Spleen (tissue), 11 donors: Measurements from ENCODE around the gene PKHD1. TPM values are rescaled to one million over a fixed set of nuclear protein-coding genes. Genes with fewer than 3 reads are reported as not detected.

Experiments used
- DNase-seq: peaks from one replicate; pipeline ENCODE4 v3.0.0-alpha.2; 2020
- H3K27ac ChIP-seq, 8 donors: fragments of 200-600 bp; sonication (generic) in 7 of 8; 1 replicate in 4 of 8; 2 replicates in 4 of 8; pipeline versions ENCODE4 v1.5.0 to v1.8.0; 2016 to 2021; ENCODE audit warnings: inconsistent platforms in 4 of 8, mild to moderate bottlenecking in 4 of 8, moderate library complexity in 1 of 8
- H3K27me3 ChIP-seq, 7 donors: fragments of 200-600 bp; sonication (generic) in 6 of 7; replicated peaks in 1 of 7; 1 replicate in 4 of 7; 2 replicates in 3 of 7; pipeline versions ENCODE4 v1.5.0 to v1.8.0; 2016 to 2021; ENCODE audit warnings: inconsistent platforms in 3 of 7, mild to moderate bottlenecking in 1 of 7
- H3K36me3 ChIP-seq, 6 donors: fragments of 200-600 bp; sonication (generic) in 5 of 6; 1 replicate in 4 of 6; 2 replicates in 2 of 6; pipeline versions ENCODE4 v1.5.0 to v1.8.0; 2016 to 2021; ENCODE audit warnings: inconsistent platforms in 2 of 6
- H3K4me1 ChIP-seq, 6 donors: fragments of 200-600 bp; sonication (generic) in 5 of 6; 1 replicate in 3 of 6; 2 replicates in 3 of 6; pipeline versions ENCODE4 v1.5.0 to v1.8.0; 2016 to 2021; ENCODE audit warnings: inconsistent platforms in 3 of 6
- H3K4me3 ChIP-seq, 8 donors: fragments of 200-600 bp; sonication (generic) in 7 of 8; 1 replicate in 4 of 8; 2 replicates in 4 of 8; pipeline versions ENCODE4 v1.5.0 to v1.8.0; 2016 to 2021; ENCODE audit warnings: inconsistent platforms in 4 of 8, mild to moderate bottlenecking in 4 of 8, moderate library complexity in 2 of 8
- H3K9me3 ChIP-seq, 8 donors: fragments of 200-600 bp; sonication (generic) in 7 of 8; 1 replicate in 4 of 8; 2 replicates in 4 of 8; pipeline versions ENCODE4 v1.5.0 to v1.8.0; 2016 to 2021; ENCODE audit warnings: inconsistent platforms in 4 of 8
- POLR2A ChIP-seq, 3 donors: fragments of 450-650 bp; IDR thresholded peaks; one replicate each; pipeline ENCODE4 v1.5.1; 2017; ENCODE audit warnings: antibody characterized with exemption in 3 of 3, mild to moderate bottlenecking in 1 of 3
- POLR2AphosphoS5 ChIP-seq, 3 donors: sonication (generic); formaldehyde crosslinking; IDR thresholded peaks; one replicate each; pipeline ENCODE4 v1.5.1; 2017; ENCODE audit warnings: antibody characterized with exemption in 3 of 3
- WGBS, 5 donors: extraction: QIAGEN DNeasy Blood & Tissue Kit in 3 of 5; methylation state at CpG; one replicate each; pipeline versions ENCODE4 v1.1.5 to v1.1.7; 2013 to 2018; 5-methylcytosine and 5-hydroxymethylcytosine counted together
- intact Hi-C: fragments of 100-400 bp; cut with DNase I; formaldehyde crosslinking; loops from one replicate; pipeline ENCODE4 v1.15.0; 2023; ENCODE audit warnings: low total_unique reads
- polyA plus RNA-seq, 3 donors: library from polyadenylated mRNA; stranded (reverse); fragments of 200-250 nt; gene quantifications; one replicate each; pipeline ENCODE4 v1.2.1, GENCODE V29; 2013
- total RNA-seq, 7 donors: library from RNA; depleted of rRNA in 3 of 7; stranded (reverse); fragments of >200 nt in 3 of 7; fragmentation: NEBNext Ultra II Directional in 4 of 7; extraction: Animal tissue kit (Norgen Biotek cat#: 25700) in 4 of 7; gene quantifications; one replicate each; pipeline versions ENCODE4 v1.1.0 to v1.2.1, GENCODE V29; 2016 to 2021
- TF ChIP-seq, protein P1 (sequence below), 11 experiments: fragments of 200-600 bp in 7 of 11; fragments of 450-650 bp in 4 of 11; sonication (generic) in 4 of 11; IDR thresholded peaks in 8 of 11; conservative IDR thresholded peaks in 3 of 11; 1 replicate in 7 of 11; 2 replicates in 4 of 11; pipeline versions ENCODE4 v1.4.0 to v1.8.0; 2016 to 2021; ENCODE audit warnings: antibody characterized with exemption in 11 of 11, inconsistent platforms in 4 of 11, mild to moderate bottlenecking in 1 of 11
- donor health status: healthy with polysubstance abuse.
- donor health status: DM: no; HTN: no; CAD: no; lungs with moderate emphysema.
- donor health status: DM: no; HTN: no; CAD: no.
- donor health status: Bipolar disorder and iron deficiency.
- donor health status: healthy.
- donor health status: DM: no; HTN: no; CAD: no.
- donor health status: DM: yes; HTN: yes; CAD: no.

The PKHD1 gene
- total and polyA plus RNA-seq, 10 donors, result not detected

DNA sequence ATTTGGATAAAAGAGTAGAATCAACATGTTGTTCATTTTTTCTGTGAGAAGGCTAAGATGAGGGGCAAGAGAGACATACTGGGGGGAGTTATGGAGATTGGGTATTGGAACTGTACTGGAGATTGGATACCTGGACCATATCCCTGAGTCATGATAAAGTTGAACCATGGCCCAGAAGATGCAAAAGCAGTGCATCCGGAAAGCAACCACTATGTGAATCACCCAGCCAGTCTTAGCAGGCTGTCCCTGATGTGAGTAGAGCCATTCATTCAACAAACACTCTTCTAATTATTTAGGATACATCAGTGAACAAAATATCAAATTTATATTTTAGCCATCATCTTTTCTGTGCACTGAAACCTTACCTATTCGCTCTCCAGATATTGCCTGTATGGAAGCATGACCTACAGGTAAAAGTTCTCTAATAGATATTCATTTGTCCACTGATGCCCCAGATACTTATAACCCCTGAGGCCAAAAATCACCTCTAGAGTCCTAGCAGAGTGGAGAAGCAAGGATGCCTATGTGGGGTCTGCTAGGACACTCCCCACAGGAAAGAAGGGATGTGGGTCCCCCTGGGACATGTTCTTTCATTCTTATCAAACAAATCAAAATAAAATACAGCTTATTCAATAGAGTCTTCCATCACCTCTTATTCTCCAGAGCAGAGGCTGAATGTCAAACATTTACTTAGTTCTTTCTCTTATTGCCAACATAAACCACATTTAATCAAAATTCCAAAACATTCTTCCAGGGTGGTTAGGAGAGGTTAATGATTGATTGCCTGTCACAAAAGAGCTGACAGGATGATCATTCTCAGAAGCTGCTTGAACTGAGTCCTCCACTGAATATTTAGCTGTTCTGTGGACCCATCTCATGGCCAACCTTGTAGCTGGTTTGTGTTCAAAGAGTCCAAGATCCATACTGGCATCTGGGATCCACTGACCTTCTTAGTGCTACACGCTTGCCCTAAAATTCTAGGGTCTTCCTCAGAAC is 37.0 kb upstream of the PKHD1 start:
- TF ChIP-seq, protein P1, sequence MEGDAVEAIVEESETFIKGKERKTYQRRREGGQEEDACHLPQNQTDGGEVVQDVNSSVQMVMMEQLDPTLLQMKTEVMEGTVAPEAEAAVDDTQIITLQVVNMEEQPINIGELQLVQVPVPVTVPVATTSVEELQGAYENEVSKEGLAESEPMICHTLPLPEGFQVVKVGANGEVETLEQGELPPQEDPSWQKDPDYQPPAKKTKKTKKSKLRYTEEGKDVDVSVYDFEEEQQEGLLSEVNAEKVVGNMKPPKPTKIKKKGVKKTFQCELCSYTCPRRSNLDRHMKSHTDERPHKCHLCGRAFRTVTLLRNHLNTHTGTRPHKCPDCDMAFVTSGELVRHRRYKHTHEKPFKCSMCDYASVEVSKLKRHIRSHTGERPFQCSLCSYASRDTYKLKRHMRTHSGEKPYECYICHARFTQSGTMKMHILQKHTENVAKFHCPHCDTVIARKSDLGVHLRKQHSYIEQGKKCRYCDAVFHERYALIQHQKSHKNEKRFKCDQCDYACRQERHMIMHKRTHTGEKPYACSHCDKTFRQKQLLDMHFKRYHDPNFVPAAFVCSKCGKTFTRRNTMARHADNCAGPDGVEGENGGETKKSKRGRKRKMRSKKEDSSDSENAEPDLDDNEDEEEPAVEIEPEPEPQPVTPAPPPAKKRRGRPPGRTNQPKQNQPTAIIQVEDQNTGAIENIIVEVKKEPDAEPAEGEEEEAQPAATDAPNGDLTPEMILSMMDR (IDR thresholded peaks at IDR 0.05 in 8 of 11, conservative IDR thresholded peaks at IDR 0.05 in 3 of 11), result no peak
- Histone ChIP-seq H3K9me3 (peaks cover 0 to 12% (median 8%) of the 10 kb centered on the region in 8 donors), H3K4me3 (no peak overlapping the region), H3K36me3 (no peaks in the 10 kb centered on the region), H3K4me1 (no peaks in the 10 kb centered on the region), H3K27ac (no peak overlapping the region), H3K27me3 (peaks cover 0 to 13% (median 0%) of the 10 kb centered on the region in 7 donors)
- no peak for DNase-seq
- intact Hi-C loops, result no loop called here
- 90 to 97% (median 94%) methylated on average over 3 of the region's 3 CpGs for WGBS, 5 donors

DNA sequence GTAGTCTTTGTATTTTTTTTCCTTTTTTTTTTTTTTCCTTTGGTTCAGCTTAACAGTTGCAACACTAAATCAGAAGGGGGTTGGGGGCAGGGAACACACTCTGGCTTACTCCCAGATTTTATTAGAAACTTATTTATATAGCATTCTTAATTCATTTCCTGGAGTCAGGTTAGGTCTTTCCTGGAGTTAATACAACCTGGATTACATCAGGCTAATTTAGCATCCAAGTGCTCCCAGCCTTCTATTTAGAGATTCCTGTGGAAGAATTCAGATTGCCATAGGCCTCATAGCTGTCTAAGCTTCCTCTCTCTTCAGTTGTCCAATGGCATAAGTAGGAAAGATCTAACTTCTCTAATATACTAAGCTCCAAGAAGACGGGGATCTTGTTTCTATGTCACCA is 35.8 kb upstream of the PKHD1 start:
- DNase-seq, result no peak
- 83 to 97% (median 89%) methylated on average over 1 of the region's 1 CpG for WGBS, 5 donors
- TF ChIP-seq, protein P1 (IDR thresholded peaks at IDR 0.05 in 8 of 11, conservative IDR thresholded peaks at IDR 0.05 in 3 of 11), result no peak
- TF ChIP-seq POLR2AphosphoS5 (IDR thresholded peaks at IDR 0.05) (no peak), POLR2A (IDR thresholded peaks at IDR 0.05) (no peak)
- Histone ChIP-seq H3K36me3 (no peaks in the 10 kb centered on the region), H3K27me3 (peaks cover 0 to 13% (median 0%) of the 10 kb centered on the region in 7 donors), H3K4me1 (no peaks in the 10 kb centered on the region), H3K27ac (no peak overlapping the region), H3K4me3 (no peak overlapping the region), H3K9me3 (peaks cover 0 to 23% (median 15%) of the 10 kb centered on the region in 8 donors)
- intact Hi-C loops, result no loop called here

DNA sequence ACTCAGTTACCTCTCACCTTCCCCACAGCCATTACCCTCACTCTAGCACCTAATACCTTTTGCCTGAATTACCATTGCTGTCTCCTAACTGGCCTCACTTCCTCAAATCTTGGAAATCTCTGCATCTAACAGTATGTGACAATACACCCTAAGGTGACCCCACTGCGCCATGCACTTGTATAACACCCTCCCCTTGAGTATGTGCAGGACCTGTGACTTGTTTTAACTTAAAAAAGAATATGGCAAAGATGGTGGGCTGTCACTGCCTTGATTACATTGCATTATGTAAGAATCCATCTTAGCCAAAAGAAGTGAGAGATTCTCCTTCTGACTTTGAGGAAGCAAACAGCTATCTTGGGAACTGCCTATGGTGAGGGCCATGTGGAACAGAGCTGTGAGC is 29.9 kb upstream of the PKHD1 start:
- Histone ChIP-seq H3K4me1 (no peaks in the 10 kb centered on the region), H3K36me3 (no peaks in the 10 kb centered on the region), H3K4me3 (no peak overlapping the region), H3K27me3 (peaks cover 0 to 8% (median 0%) of the 10 kb centered on the region in 7 donors), H3K9me3 (peaks cover 0 to 25% (median 15%) of the 10 kb centered on the region in 8 donors), H3K27ac (no peak overlapping the region)
- no peak for DNase-seq
- TF ChIP-seq, protein P1 (IDR thresholded peaks at IDR 0.05 in 8 of 11, conservative IDR thresholded peaks at IDR 0.05 in 3 of 11), result no peak
- TF ChIP-seq POLR2AphosphoS5 (IDR thresholded peaks at IDR 0.05) (no peak), POLR2A (IDR thresholded peaks at IDR 0.05) (no peak)
- intact Hi-C loops, result no loop called here
- WGBS, 5 donors, result 66 to 80% (median 73%) methylated on average over 1 of the region's 1 CpG

DNA sequence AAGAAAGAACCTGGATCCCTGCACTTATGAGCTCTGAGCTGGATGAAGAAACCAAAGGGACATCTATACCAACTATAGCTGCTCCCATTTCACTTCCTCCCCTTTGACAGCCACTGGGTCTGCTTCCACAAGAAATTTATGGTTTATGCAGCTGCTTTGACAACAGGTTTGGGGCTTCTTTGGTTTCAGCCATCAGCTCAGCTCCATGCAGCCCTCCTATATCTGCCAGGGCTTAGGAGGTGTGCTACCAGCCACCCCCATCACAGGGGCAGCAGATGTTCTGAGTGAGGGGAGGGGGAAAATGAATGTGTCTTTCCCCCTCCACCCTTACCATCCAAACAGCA is 29.2 kb upstream of the PKHD1 start:
- intact Hi-C loops, result no loop called here
- DNase-seq, result no peak
- TF ChIP-seq, protein P1 (IDR thresholded peaks at IDR 0.05 in 8 of 11, conservative IDR thresholded peaks at IDR 0.05 in 3 of 11), result no peak
- TF ChIP-seq POLR2A (IDR thresholded peaks at IDR 0.05), result no peak
- no peak for TF ChIP-seq POLR2AphosphoS5 (IDR thresholded peaks at IDR 0.05)

More for the DNA sequence above, 29.2 kb upstream of the PKHD1 start:
- H3K4me1 ChIP-seq, result no peaks in the 10 kb centered on the region
- peaks cover 0 to 25% (median 15%) of the 10 kb centered on the region in 8 donors for H3K9me3 ChIP-seq
- no peak overlapping the region for H3K27ac ChIP-seq
- H3K4me3 ChIP-seq, result no peak overlapping the region
- peaks cover 0 to 3% (median 0%) of the 10 kb centered on the region in 7 donors for H3K27me3 ChIP-seq
- no peaks in the 10 kb centered on the region for H3K36me3 ChIP-seq
